AG04449 (cell line): ENCODE results near the gene LRRC8E.
A peak's percentile ranks its signal among the peaks of the same experiment; 100 is the strongest.
"Not testable (repeated sequence)": the region's sequence is repeated elsewhere in the genome, so short reads cannot be mapped to it uniquely, and the experiment has no call there.

Experiments
- CTCF ChIA-PET: fragments of 350-600 bp; formaldehyde crosslinking; extraction: SDS; loops from one replicate; lab custom pipeline; 2021; ENCODE audit warnings: antibody characterized with exemption; lab: Yijun Ruan, JAX
- POLR2A ChIA-PET: fragments of 400-600, 350-600 bp; formaldehyde crosslinking; extraction: SDS; loops from one replicate; lab custom pipeline; 2020; ENCODE audit warnings: antibody characterized with exemption, inconsistent platforms; lab: Yijun Ruan, JAX
- DNase-seq: peaks from one replicate; pipeline ENCODE4 v3.0.0-alpha.2; 2010; ENCODE audit warnings: low read depth, low spot score
- H3K4me3 ChIP-seq: 2 replicates; pipeline ENCODE4 v1.5.1; 2011; ENCODE audit warnings: low read depth, mild to moderate bottlenecking, control low read depth, low read length
- CTCF ChIP-seq: IDR thresholded peaks from one replicate; pipeline ENCODE4 v1.5.1; 2011; ENCODE audit warnings: mild to moderate bottlenecking, moderate library complexity, low read length, control low read depth, inconsistent platforms; ENCODE audit not compliant: insufficient read depth; ENCODE audit errors: missing control alignments

Gene LRRC8E

GRCh38 chr19:7887408-7888144 is 734 bp upstream of the LRRC8E start:
- no peak for TF ChIP-seq CTCF
- H3K4me3 ChIP-seq, result peak overlapping the region; percentile 83; the same call in 1 of the 2 replicates
- DNase-seq, result no peak
- POLR2A ChIA-PET, result interaction anchor here (1.2 to 1.3 kb wide), 3 partner anchors 11 to 33 kb away, joined by 3 to 7 read pairs (median 4); partner anchors contain the start of gene MAP2K7
- CTCF ChIA-PET, result interaction anchor here (1.1 to 2.8 kb wide), 6 partner anchors 14 to 34 kb away, joined by 3 to 13 read pairs (median 5); partner anchors contain the start of gene MAP2K7

GRCh38 chr19:7888826-7889217 is 512 bp downstream of the LRRC8E start:
- ChIA-PET POLR2A (interaction anchor here (0.6 to 1.3 kb wide), 4 partner anchors 8 to 32 kb away, joined by 3 to 7 read pairs (median 4); partner anchors contain the start of gene MAP2K7), CTCF (interaction anchor here (1.2 to 2.3 kb wide), 4 partner anchors 9 to 35 kb away, joined by 3 to 9 read pairs (median 5); no protein-coding TSS in a partner anchor)
- no peak for DNase-seq
- no peak for TF ChIP-seq CTCF
- peak overlapping the region; percentile 83 for H3K4me3 ChIP-seq

GRCh38 chr19:7893362-7894101 is 5.2 kb downstream of the LRRC8E start:
- CTCF ChIA-PET, result interaction anchor here (2.5 to 3.3 kb wide), 2 partner anchors 10 to 24 kb away, joined by 8 to 9 read pairs; partner anchors contain the start of gene MAP2K7
- H3K4me3 ChIP-seq, DNase-seq, POLR2A ChIA-PET: not testable (repeated sequence)

- CTCF ChIA-PET, result interaction anchor here (2.5 kb wide), 1 partner anchor 26 kb away, joined by 8 read pairs; no protein-coding TSS in a partner anchor
These were observed 6.5 kb downstream of the LRRC8E start for GRCh38 chr19:7894612-7895309.

GRCh38 chr19:7895565-7895964 is 7.3 kb downstream of the LRRC8E start:
- H3K4me3 ChIP-seq, result no peak overlapping the region
- ChIA-PET POLR2A (no interaction called here), CTCF (no interaction called here)
- no peak for DNase-seq
- TF ChIP-seq CTCF, result no peak

More at GRCh38 chr19:7894612-7895309, 6.5 kb downstream of the LRRC8E start:
- POLR2A ChIA-PET, result no interaction called here
- no peak for TF ChIP-seq CTCF
- H3K4me3 ChIP-seq, result no peak overlapping the region
- no peak for DNase-seq

GRCh38 chr19:7897292-7897691 is 9.0 kb downstream of the LRRC8E start:
- ChIA-PET POLR2A (interaction anchor here (1.0 kb wide), 1 partner anchor 9 kb away, joined by 3 read pairs; the partner anchor contains the start of gene LRRC8E), CTCF (interaction anchor here (0.8 to 1.5 kb wide), 3 partner anchors 9 to 44 kb away, joined by 3 to 4 read pairs (median 4); partner anchors contain the start of gene LRRC8E)
- DNase-seq, result no peak
- H3K4me3 ChIP-seq, result no peak overlapping the region
- no peak for TF ChIP-seq CTCF
